Cardiac muscle cell (in vitro differentiated cells and primary cell): Measurements from ENCODE around the gene THADA. TPM values are rescaled to one million over a fixed set of nuclear protein-coding genes. Genes with fewer than 3 reads are reported as not detected.

Experiments used
- DNase-seq, 2 donors: peaks; one replicate each; pipeline versions ENCODE4 v3.0.0 to v3.0.0-alpha.2; 2010 to 2017; ENCODE audit warnings: low read depth in 1 of 2, low spot score in 1 of 2
- H3K27ac ChIP-seq: fragments of 200-600 bp; sonication (generic); 2 replicates; pipeline ENCODE4 v1.5.1; 2016
- H3K27me3 ChIP-seq: fragments of 200-600 bp; sonication (generic); 2 replicates; pipeline ENCODE4 v1.6.0; 2016; ENCODE audit warnings: control low read depth
- H3K36me3 ChIP-seq: fragments of 200-600 bp; sonication (generic); 2 replicates; pipeline ENCODE4 v1.5.1; 2016; ENCODE audit warnings: control low read depth
- H3K4me1 ChIP-seq: fragments of 200-600 bp; sonication (generic); 2 replicates; pipeline ENCODE4 v1.8.1; 2017; ENCODE audit warnings: low read depth, mild to moderate bottlenecking, mixed run types
- H3K4me3 ChIP-seq: fragments of 200-600 bp; sonication (generic); 2 replicates; pipeline ENCODE4 v1.5.1; 2016; ENCODE audit warnings: mild to moderate bottlenecking
- H3K9me3 ChIP-seq: fragments of 200-600 bp; sonication (generic); 2 replicates; pipeline ENCODE4 v1.5.1; 2017; ENCODE audit warnings: low read depth, mild to moderate bottlenecking, control low read depth
- polyA plus RNA-seq: library from polyadenylated mRNA; unstranded; fragments of >200 nt; fragmentation: Nextera tagmentation; extraction: Ambion mirVana; gene quantifications from 2 replicates; pipeline ENCODE4 v1.2.1, GENCODE V29; 2016
- total RNA-seq: library from RNA; depleted of rRNA; stranded (reverse); fragments of >200 nt; gene quantifications from 2 replicates; pipeline ENCODE4 v1.2.3, GENCODE V29; 2016
- TF ChIP-seq, protein P1 (sequence below): IDR thresholded peaks from 2 replicates; pipeline ENCODE4 v1.5.1; 2012; ENCODE audit warnings: low read depth, mild to moderate bottlenecking, low read length

Gene THADA
- total and polyA plus RNA-seq, 2 experiments from 2014 or later, result 11.9 to 17.3 TPM

DNA sequence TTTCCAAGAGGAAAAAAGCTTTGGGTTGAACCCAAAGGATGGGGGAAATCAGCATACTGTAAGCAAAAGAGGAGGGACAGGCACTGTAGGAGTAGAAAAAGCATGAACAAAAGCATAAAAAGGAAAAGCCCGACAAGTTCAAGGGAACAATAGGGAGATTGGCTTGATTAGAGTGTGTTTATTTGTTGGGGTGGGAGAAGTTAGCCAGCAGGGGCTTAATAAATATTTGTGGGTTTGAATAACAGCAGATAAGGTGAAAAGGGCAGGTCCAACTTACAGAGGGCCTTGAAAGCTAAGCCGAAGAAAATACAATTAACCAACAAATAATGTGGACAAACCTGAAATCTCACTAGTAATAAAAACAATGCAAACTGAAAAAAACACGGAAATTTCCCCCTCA, 126.7 kb downstream of the THADA start:
- Histone ChIP-seq H3K4me3 (no peak overlapping the region), H3K9me3 (no peaks in the 10 kb centered on the region), H3K4me1 (peaks cover 2% of the 10 kb centered on the region), H3K36me3 (no peaks in the 10 kb centered on the region), H3K27ac (no peak overlapping the region), H3K27me3 (no peaks in the 10 kb centered on the region)
- DNase-seq, result no peak
- TF ChIP-seq, protein P1, sequence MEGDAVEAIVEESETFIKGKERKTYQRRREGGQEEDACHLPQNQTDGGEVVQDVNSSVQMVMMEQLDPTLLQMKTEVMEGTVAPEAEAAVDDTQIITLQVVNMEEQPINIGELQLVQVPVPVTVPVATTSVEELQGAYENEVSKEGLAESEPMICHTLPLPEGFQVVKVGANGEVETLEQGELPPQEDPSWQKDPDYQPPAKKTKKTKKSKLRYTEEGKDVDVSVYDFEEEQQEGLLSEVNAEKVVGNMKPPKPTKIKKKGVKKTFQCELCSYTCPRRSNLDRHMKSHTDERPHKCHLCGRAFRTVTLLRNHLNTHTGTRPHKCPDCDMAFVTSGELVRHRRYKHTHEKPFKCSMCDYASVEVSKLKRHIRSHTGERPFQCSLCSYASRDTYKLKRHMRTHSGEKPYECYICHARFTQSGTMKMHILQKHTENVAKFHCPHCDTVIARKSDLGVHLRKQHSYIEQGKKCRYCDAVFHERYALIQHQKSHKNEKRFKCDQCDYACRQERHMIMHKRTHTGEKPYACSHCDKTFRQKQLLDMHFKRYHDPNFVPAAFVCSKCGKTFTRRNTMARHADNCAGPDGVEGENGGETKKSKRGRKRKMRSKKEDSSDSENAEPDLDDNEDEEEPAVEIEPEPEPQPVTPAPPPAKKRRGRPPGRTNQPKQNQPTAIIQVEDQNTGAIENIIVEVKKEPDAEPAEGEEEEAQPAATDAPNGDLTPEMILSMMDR, result no peak

DNA sequence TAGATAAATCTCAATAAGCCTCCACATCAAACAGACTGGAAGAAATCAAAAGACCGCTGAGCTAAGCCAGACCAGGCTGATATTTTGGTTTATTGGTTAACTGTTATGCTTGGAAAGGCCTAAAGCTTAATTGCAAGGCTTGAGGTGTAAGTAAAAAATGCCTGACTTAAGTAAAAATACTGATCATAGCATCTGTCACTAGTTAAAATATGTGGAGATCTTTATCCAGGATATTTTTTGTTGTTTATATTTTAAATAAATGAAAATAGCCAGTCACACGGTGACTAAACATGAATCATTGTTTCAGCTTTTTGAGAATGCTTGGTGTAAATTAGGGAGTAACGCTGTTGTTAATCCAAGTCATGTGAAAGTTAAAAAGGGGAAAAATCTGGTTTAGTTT, 127.9 kb downstream of the THADA start:
- TF ChIP-seq, protein P1, result no peak
- no peaks in the 10 kb centered on the region for H3K9me3 ChIP-seq
- DNase-seq, result no peak
- H3K4me1 ChIP-seq, result no peaks in the 10 kb centered on the region
- H3K27ac ChIP-seq, result no peak overlapping the region
- H3K27me3 ChIP-seq, result no peaks in the 10 kb centered on the region
- H3K36me3 ChIP-seq, result no peaks in the 10 kb centered on the region
- H3K4me3 ChIP-seq, result no peak overlapping the region

DNA sequence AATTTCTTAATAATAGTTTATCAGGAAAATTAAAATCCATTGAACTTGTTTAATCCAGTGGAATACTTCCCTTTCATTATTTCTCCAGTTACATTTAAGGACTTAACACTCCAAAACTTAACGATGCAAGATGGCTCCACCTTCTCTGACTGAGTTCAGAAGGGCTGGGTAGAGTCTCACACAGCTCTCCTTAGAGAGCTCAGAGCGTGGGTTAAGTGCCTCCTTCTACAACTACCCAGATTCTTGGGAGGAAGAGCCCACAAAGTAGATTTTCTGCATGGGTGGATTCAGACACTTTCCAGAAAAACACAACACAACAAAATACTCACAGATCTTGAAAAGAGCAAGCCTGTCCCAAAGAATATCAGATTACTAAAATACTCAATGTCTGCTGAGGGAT, 130.6 kb downstream of the THADA start:
- DNase-seq, result no peak
- no peaks in the 10 kb centered on the region for H3K9me3 ChIP-seq
- H3K36me3 ChIP-seq, result no peaks in the 10 kb centered on the region
- TF ChIP-seq, protein P1, result no peak
- peaks cover 3% of the 10 kb centered on the region for H3K4me1 ChIP-seq
- no peak overlapping the region for H3K27ac ChIP-seq
- H3K4me3 ChIP-seq, result no peak overlapping the region
- no peaks in the 10 kb centered on the region for H3K27me3 ChIP-seq

GRCh38 chr2:43464590-43464989, 131.2 kb downstream of the THADA start:
- no peak overlapping the region for H3K27ac ChIP-seq
- H3K36me3 ChIP-seq, result no peaks in the 10 kb centered on the region
- DNase-seq, result peak in 1 of 2 donors; percentile 89
- H3K4me1 ChIP-seq, result peaks cover 4% of the 10 kb centered on the region
- TF ChIP-seq, protein P1, result no peak
- H3K27me3 ChIP-seq, result no peaks in the 10 kb centered on the region
- H3K4me3 ChIP-seq, result no peak overlapping the region
- H3K9me3 ChIP-seq, result no peaks in the 10 kb centered on the region

GRCh38 chr2:43462866-43463641, 132.8 kb downstream of the THADA start:
- no peak overlapping the region for H3K27ac ChIP-seq
- TF ChIP-seq, protein P1, result no peak
- H3K27me3 ChIP-seq, result no peaks in the 10 kb centered on the region
- no peak for DNase-seq
- H3K36me3 ChIP-seq, result no peaks in the 10 kb centered on the region
- H3K4me3 ChIP-seq, result no peak overlapping the region
- H3K9me3 ChIP-seq, result no peaks in the 10 kb centered on the region
- peaks cover 4% of the 10 kb centered on the region for H3K4me1 ChIP-seq
